Measurements from ENCODE around the gene RNASE9.
"Not testable (repeated sequence)": the region's sequence is repeated elsewhere in the genome, so short reads cannot be mapped to it uniquely, and the experiment has no call there.

DNA sequence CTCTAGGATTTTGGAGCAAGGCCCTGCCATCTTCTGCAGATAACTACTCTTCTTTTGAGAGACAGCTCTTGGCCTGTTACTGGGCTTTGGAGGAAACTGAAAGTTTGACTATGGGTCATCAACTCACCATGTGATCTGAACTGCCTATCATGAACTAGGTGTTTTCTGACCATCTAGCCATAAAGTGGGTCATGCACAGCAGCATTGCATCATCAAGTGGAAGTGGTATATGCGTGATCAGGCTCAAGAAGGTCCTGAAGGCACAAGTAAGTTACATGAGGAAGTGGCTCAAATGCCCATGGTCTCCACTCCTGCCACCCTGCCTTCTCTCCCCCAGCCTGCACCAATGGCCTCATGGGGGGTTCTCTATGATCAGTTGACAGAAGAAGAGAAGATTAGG is 9.9 kb upstream of the RNASE9 start:
- TF ChIP-seq, protein P1, sequence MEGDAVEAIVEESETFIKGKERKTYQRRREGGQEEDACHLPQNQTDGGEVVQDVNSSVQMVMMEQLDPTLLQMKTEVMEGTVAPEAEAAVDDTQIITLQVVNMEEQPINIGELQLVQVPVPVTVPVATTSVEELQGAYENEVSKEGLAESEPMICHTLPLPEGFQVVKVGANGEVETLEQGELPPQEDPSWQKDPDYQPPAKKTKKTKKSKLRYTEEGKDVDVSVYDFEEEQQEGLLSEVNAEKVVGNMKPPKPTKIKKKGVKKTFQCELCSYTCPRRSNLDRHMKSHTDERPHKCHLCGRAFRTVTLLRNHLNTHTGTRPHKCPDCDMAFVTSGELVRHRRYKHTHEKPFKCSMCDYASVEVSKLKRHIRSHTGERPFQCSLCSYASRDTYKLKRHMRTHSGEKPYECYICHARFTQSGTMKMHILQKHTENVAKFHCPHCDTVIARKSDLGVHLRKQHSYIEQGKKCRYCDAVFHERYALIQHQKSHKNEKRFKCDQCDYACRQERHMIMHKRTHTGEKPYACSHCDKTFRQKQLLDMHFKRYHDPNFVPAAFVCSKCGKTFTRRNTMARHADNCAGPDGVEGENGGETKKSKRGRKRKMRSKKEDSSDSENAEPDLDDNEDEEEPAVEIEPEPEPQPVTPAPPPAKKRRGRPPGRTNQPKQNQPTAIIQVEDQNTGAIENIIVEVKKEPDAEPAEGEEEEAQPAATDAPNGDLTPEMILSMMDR (IDR thresholded peaks at IDR 0.05): not testable (repeated sequence)
- not testable (repeated sequence) for TF ChIP-seq POLR2A (IDR thresholded peaks at IDR 0.05)

Data from body of pancreas (tissue), 4 donors.